DOHH2 (cell line): ENCODE measurements around the gene PRG3.

Experiments used
- H3F3A ChIP-seq: fragments of 200-600 bp; sonication (generic), shearing (Covaris generic); 2 replicates; pipeline ENCODE4 v1.6.0; 2016; ENCODE audit warnings: antibody characterized with exemption, mild to moderate bottlenecking; ENCODE audit not compliant: control insufficient read depth, insufficient read depth
- H3K27ac ChIP-seq: fragments of 200-600 bp; sonication (generic); 2 replicates; pipeline ENCODE4 v1.5.1; 2014; ENCODE audit warnings: low read depth, mild to moderate bottlenecking, low read length, moderate library complexity
- H3K27me3 ChIP-seq: fragments of 200-600 bp; sonication (generic); 2 replicates; pipeline ENCODE4 v1.6.1; 2014; ENCODE audit warnings: mild to moderate bottlenecking, low read length, mixed read lengths; ENCODE audit not compliant: control insufficient read depth
- H3K36me3 ChIP-seq: fragments of 200-600 bp; sonication (generic); 2 replicates; pipeline ENCODE4 v1.6.1; 2014; ENCODE audit warnings: mild to moderate bottlenecking, low read length, moderate library complexity, mixed read lengths; ENCODE audit not compliant: control insufficient read depth
- H3K4me1 ChIP-seq: fragments of 200-600 bp; sonication (generic); 2 replicates; pipeline ENCODE4 v1.6.1; 2014; ENCODE audit warnings: mild to moderate bottlenecking, low read length, mixed read lengths; ENCODE audit not compliant: control insufficient read depth
- H3K4me2 ChIP-seq: fragments of 200-600 bp; sonication (generic); 2 replicates; pipeline ENCODE4 v1.6.0; 2014; ENCODE audit warnings: mild to moderate bottlenecking, low read length, moderate library complexity
- H3K4me3 ChIP-seq: fragments of 200-600 bp; sonication (generic); 2 replicates; pipeline ENCODE4 v1.5.1; 2014; ENCODE audit warnings: mild to moderate bottlenecking, low read length, mixed read lengths
- H3K79me2 ChIP-seq: fragments of 200-600 bp; sonication (generic); 2 replicates; pipeline ENCODE4 v1.6.1; 2014; ENCODE audit warnings: mild to moderate bottlenecking, low read length, mixed read lengths; ENCODE audit not compliant: control insufficient read depth
- H3K9me2 ChIP-seq: fragments of 200-600 bp; sonication (generic); replicated peaks from 2 replicates; pipeline ENCODE4 v1.6.1; 2014; ENCODE audit warnings: mild to moderate bottlenecking, low read length, mixed read lengths; ENCODE audit not compliant: control insufficient read depth
- H3K9me3 ChIP-seq: fragments of 200-600 bp; sonication (generic); 2 replicates; pipeline ENCODE4 v1.6.1; 2014; ENCODE audit warnings: antibody characterized with exemption, low read length, mixed read lengths; ENCODE audit not compliant: control insufficient read depth, insufficient read depth
- H4K20me1 ChIP-seq: fragments of 200-600 bp; sonication (generic); 2 replicates; pipeline ENCODE4 v1.6.0; 2014; ENCODE audit warnings: low read depth, mild to moderate bottlenecking, antibody characterized with exemption, low read length, moderate library complexity; ENCODE audit not compliant: control insufficient read depth, insufficient read depth
- CTCF ChIP-seq: fragments of 200-600 bp; sonication (generic); IDR thresholded peaks from one replicate; pipeline ENCODE4 v1.5.1; 2014; ENCODE audit warnings: antibody characterized with exemption, mild to moderate bottlenecking, low read depth, low read length; ENCODE audit not compliant: poor library complexity, severe bottlenecking
- EZH2phosphoT487 ChIP-seq: fragments of 200-600 bp; sonication (generic); IDR thresholded peaks from 2 replicates; pipeline ENCODE4 v1.6.1; 2017; ENCODE audit warnings: borderline replicate concordance, mild to moderate bottlenecking, antibody characterized with exemption, low read length, moderate library complexity, mixed read lengths

The PRG3 gene

GRCh38 chr11:57349491-57350274 lies 31.3 kb downstream of the PRG3 start:
- Histone ChIP-seq H3K4me3 (no peak overlapping the region), H3K4me2 (no peak overlapping the region), H3K4me1 (peaks cover 6% of the 10 kb centered on the region; the same call in 1 of the 2 replicates), H3K27ac (no peak overlapping the region), H3K9me2 (no peaks in the 10 kb centered on the region), H4K20me1 (no peaks in the 10 kb centered on the region), H3K79me2 (no peaks in the 10 kb centered on the region), H3K36me3 (no peaks in the 10 kb centered on the region), H3K27me3 (peaks cover 8% of the 10 kb centered on the region; the same call in 1 of the 2 replicates), H3F3A (no peaks in the 10 kb centered on the region), H3K9me3 (no peaks in the 10 kb centered on the region)
- peak; percentile 89 for TF ChIP-seq CTCF
- no peak for TF ChIP-seq EZH2phosphoT487

- no peak overlapping the region for H3K4me3 ChIP-seq
- no peaks in the 10 kb centered on the region for H4K20me1 ChIP-seq
- no peak overlapping the region for H3K27ac ChIP-seq
- no peaks in the 10 kb centered on the region for H3K79me2 ChIP-seq
- TF ChIP-seq CTCF = no peak
- no peak for TF ChIP-seq EZH2phosphoT487
- peaks cover 6% of the 10 kb centered on the region; the same call in 1 of the 2 replicates for H3K4me1 ChIP-seq
- 0 out of 2 replicates have a peak, but pooled peaks cover 2% of the 10 kb centered on the region for H3K27me3 ChIP-seq
- no peaks in the 10 kb centered on the region for H3K9me2 ChIP-seq
- H3K36me3 ChIP-seq = no peaks in the 10 kb centered on the region
- no peak overlapping the region for H3K4me2 ChIP-seq
- H3K9me3 ChIP-seq = no peaks in the 10 kb centered on the region
- H3F3A ChIP-seq = no peaks in the 10 kb centered on the region
These were observed 32.2 kb downstream of the PRG3 start for GRCh38 chr11:57348636-57349313.

GRCh38 chr11:57348052-57348451 lies 32.9 kb downstream of the PRG3 start:
- H4K20me1 ChIP-seq = no peaks in the 10 kb centered on the region

More at GRCh38 chr11:57348052-57348451, 32.9 kb downstream of the PRG3 start:
- no peaks in the 10 kb centered on the region for H3K79me2 ChIP-seq
- no peak overlapping the region for H3K27ac ChIP-seq
- no peak overlapping the region for H3K4me3 ChIP-seq
- no peak overlapping the region for H3K4me2 ChIP-seq
- no peaks in the 10 kb centered on the region for H3K36me3 ChIP-seq
- H3K9me3 ChIP-seq = no peaks in the 10 kb centered on the region
- peaks cover 6% of the 10 kb centered on the region; the same call in 1 of the 2 replicates for H3K4me1 ChIP-seq
- no peaks in the 10 kb centered on the region for H3F3A ChIP-seq
- H3K9me2 ChIP-seq = no peaks in the 10 kb centered on the region
- no peak for TF ChIP-seq CTCF
- 0 out of 2 replicates have a peak, but pooled peaks cover 2% of the 10 kb centered on the region for H3K27me3 ChIP-seq
